ENCODE data around the gene PRKCA. TPM values are rescaled to one million over a fixed set of nuclear protein-coding genes. Genes with fewer than 3 reads are reported as not detected.
"Not testable (repeated sequence)": the region's sequence is repeated elsewhere in the genome, so short reads cannot be mapped to it uniquely, and the experiment has no call there.

Gene PRKCA
- total and polyA plus RNA-seq, 12 donors: 1.6 to 27.6 (median 10.5) TPM

- 90 to 92% methylated on average over 6 of the region's 6 CpGs for WGBS, 2 donors
- Histone ChIP-seq H3K4me3 (no peak overlapping the region), H3K36me3 (no peaks in the 10 kb centered on the region), H3K9me3 (peaks cover 0 to 5% (median 0%) of the 10 kb centered on the region in 11 donors), H3K27ac (no peak overlapping the region), H3K27me3 (no peaks in the 10 kb centered on the region), H3K4me1 (peaks cover 0 to 15% (median 0%) of the 10 kb centered on the region in 9 donors)
- intact Hi-C loops (cut with DNase I): no loop called here
- DNase-seq: no peak
- no peak for ATAC-seq
- no peak for TF ChIP-seq CTCF (IDR thresholded peaks at IDR 0.05)
Observed at GRCh38 chr17:66476014-66476413, 173.6 kb downstream of the PRKCA start.

GRCh38 chr17:66477615-66478283, 175.3 kb downstream of the PRKCA start:
- no peak overlapping the region for H3K4me3 ChIP-seq
- H3K27me3 ChIP-seq: no peaks in the 10 kb centered on the region
- whole genome bisulfite sequencing, 2 donors: 90 to 94% methylated on average over 11 of the region's 11 CpGs
- intact Hi-C loops (cut with DNase I): no loop called here
- peaks cover 0 to 5% (median 0%) of the 10 kb centered on the region in 11 donors for H3K9me3 ChIP-seq
- no peak for DNase-seq
- no peak overlapping the region for H3K27ac ChIP-seq
- TF ChIP-seq CTCF (IDR thresholded peaks at IDR 0.05): no peak
- ATAC-seq: no peak
- H3K36me3 ChIP-seq: no peaks in the 10 kb centered on the region
- no peaks in the 10 kb centered on the region for H3K4me1 ChIP-seq

- H3K27ac ChIP-seq; H3K36me3 ChIP-seq; intact Hi-C loops (cut with DNase I); H3K4me1 ChIP-seq; ATAC-seq; H3K9me3 ChIP-seq; H3K4me3 ChIP-seq; DNase-seq; H3K27me3 ChIP-seq: not testable (repeated sequence)
- WGBS, 2 donors: 85 to 86% methylated on average over 2 of the region's 2 CpGs
Observed at GRCh38 chr17:66479230-66479889, 176.9 kb downstream of the PRKCA start.

- Histone ChIP-seq H3K4me3 (no peak overlapping the region), H3K4me1 (no peaks in the 10 kb centered on the region), H3K27ac (no peak overlapping the region), H3K9me3 (peaks cover 0 to 5% (median 0%) of the 10 kb centered on the region in 11 donors), H3K36me3 (no peaks in the 10 kb centered on the region), H3K27me3 (no peaks in the 10 kb centered on the region)
- WGBS, 2 donors: 77 to 80% methylated on average over 5 of the region's 5 CpGs
- no peak for TF ChIP-seq CTCF (IDR thresholded peaks at IDR 0.05)
- DNase-seq (no peak), ATAC-seq (no peak)
- intact Hi-C loops (cut with DNase I): no loop called here
Observed at GRCh38 chr17:66480243-66480642, 177.8 kb downstream of the PRKCA start.

- Histone ChIP-seq H3K27ac (no peak overlapping the region), H3K4me3 (no peak overlapping the region), H3K4me1 (no peaks in the 10 kb centered on the region), H3K9me3 (peaks cover 0 to 5% (median 0%) of the 10 kb centered on the region in 11 donors), H3K36me3 (no peaks in the 10 kb centered on the region), H3K27me3 (no peaks in the 10 kb centered on the region)
- no peak for TF ChIP-seq CTCF (IDR thresholded peaks at IDR 0.05)
- intact Hi-C loops (cut with DNase I): no loop called here
- DNase-seq (no peak), ATAC-seq (no peak)
- WGBS, 2 donors: 92 to 93% methylated on average over 7 of the region's 7 CpGs
Observed at GRCh38 chr17:66480802-66481201, 178.4 kb downstream of the PRKCA start.

All from heart right ventricle (tissue), 16 donors.